ENCODE results near the gene PIAS2.
A peak's percentile ranks its signal among the peaks of the same experiment; 100 is the strongest.

PIAS2 gene

DNA sequence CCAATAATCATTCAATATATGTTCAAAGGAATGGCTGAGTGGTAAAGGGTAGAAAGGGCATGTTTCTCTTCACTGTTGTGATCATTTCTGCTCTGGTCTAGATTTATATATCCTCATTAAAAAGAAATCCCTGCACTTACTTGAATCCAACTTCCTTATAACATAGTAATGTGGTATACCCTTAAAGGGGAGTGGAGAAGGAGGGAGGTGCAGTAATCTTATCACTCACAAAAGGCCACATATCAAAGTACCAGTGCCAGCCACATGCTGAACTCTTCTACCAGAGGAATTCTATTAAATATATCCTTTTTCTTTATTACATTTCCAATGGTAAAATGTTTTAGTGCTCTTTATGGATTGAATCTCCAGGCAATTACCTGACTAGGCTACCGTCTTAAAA is 3.3 kb upstream of the PIAS2 start:
- no peak overlapping the region for H4K91ac ChIP-seq (ENCODE audit: low read depth, low read length)
- no peak overlapping the region for H3K23ac ChIP-seq (ENCODE audit: low read length)
- no peak overlapping the region for H4K12ac ChIP-seq (ENCODE audit: low read depth, low read length)
- H3K18ac ChIP-seq (ENCODE audit: low read length): no peak overlapping the region
- peaks cover 0 to 7% of the 10 kb centered on the region in 2 experiments for H3K4me1 ChIP-seq (ENCODE audit: control insufficient read depth in 1 of 2, insufficient read depth in 2 of 2, low read length in 2 of 2)
- H4K8ac ChIP-seq (ENCODE audit: low read depth, low read length): no peak overlapping the region
- no peak overlapping the region for H3K27ac ChIP-seq (ENCODE audit: low read depth, low read length)
- no CpG with 5 or more reads among the region's 1 CpG for WGBS (ENCODE audit: extremely low coverage, insufficient coverage, insufficient read length)
- H2BK5ac ChIP-seq (ENCODE audit: low read depth, low read length, poor library complexity): no peak overlapping the region
- no peak overlapping the region for H3K4me2 ChIP-seq (ENCODE audit: low read length)
- DNase-seq: no peak
- H2AFZ ChIP-seq (ENCODE audit: insufficient read depth, low read length, poor library complexity): no peak overlapping the region
- no peak overlapping the region for H2BK12ac ChIP-seq (ENCODE audit: low read length)
- H3K36me3 ChIP-seq (ENCODE audit: control insufficient read depth in 1 of 2, insufficient read depth in 2 of 2, low read length in 2 of 2): no peaks in the 10 kb centered on the region
- peaks cover 6% of the 10 kb centered on the region for H3K79me2 ChIP-seq (ENCODE audit: control insufficient read depth, insufficient read depth, low read length, poor library complexity)
- no peak overlapping the region for H3K4me3 ChIP-seq (ENCODE audit: low read depth, low read length)
- no peak overlapping the region for H2AK5ac ChIP-seq (ENCODE audit: low read length)
- no peaks in the 10 kb centered on the region for H3K27me3 ChIP-seq (ENCODE audit: insufficient read depth, low read length)
- H3K14ac ChIP-seq (ENCODE audit: low read length): no peak overlapping the region
- H3K9me3 ChIP-seq (ENCODE audit: insufficient read depth, low read depth, low read length): no peaks in the 10 kb centered on the region
- H3K9ac ChIP-seq (ENCODE audit: low read length): no peak overlapping the region
- no peak overlapping the region for H3K4ac ChIP-seq (ENCODE audit: low read depth, low read length)
- H2BK120ac ChIP-seq (ENCODE audit: insufficient read depth, low read length, poor library complexity): no peak overlapping the region
- H3K79me1 ChIP-seq (ENCODE audit: low read length): peaks cover 8% of the 10 kb centered on the region

DNA sequence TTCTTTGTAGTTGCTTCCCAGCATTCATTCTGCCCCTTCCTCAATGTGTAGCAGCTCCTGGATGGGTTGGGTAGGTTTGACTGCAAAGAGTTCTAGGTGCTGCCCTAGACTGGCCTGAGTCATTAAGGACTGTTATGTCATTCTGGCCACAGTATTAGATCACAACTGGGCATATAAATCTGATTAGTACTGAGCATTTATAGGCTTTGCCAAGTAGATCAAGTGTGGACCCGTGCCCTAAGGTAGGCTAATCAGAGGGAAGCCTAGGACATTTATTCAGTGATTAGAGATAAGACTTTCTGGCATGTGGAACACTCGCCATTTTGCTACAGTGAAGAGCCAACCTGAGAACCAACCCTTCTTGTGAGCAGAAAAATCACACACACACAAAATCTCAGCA is 2.8 kb upstream of the PIAS2 start:
- Histone ChIP-seq H2AK5ac (ENCODE audit: low read length) (no peak overlapping the region), H3K14ac (ENCODE audit: low read length) (no peak overlapping the region), H3K79me1 (ENCODE audit: low read length) (peaks cover 8% of the 10 kb centered on the region), H3K4me1 (ENCODE audit: control insufficient read depth in 1 of 2, insufficient read depth in 2 of 2, low read length in 2 of 2) (peaks cover 0 to 7% of the 10 kb centered on the region in 2 experiments), H3K9ac (ENCODE audit: low read length) (no peak overlapping the region), H2BK12ac (ENCODE audit: low read length) (no peak overlapping the region), H3K23ac (ENCODE audit: low read length) (no peak overlapping the region), H3K4me2 (ENCODE audit: low read length) (no peak overlapping the region), H2BK5ac (ENCODE audit: low read depth, low read length, poor library complexity) (no peak overlapping the region), H3K9me3 (ENCODE audit: insufficient read depth, low read depth, low read length) (no peaks in the 10 kb centered on the region), H4K12ac (ENCODE audit: low read depth, low read length) (no peak overlapping the region), H3K79me2 (ENCODE audit: control insufficient read depth, insufficient read depth, low read length, poor library complexity) (peaks cover 6% of the 10 kb centered on the region), H4K91ac (ENCODE audit: low read depth, low read length) (no peak overlapping the region), H3K4me3 (ENCODE audit: low read depth, low read length) (no peak overlapping the region), H4K8ac (ENCODE audit: low read depth, low read length) (no peak overlapping the region), H3K36me3 (ENCODE audit: control insufficient read depth in 1 of 2, insufficient read depth in 2 of 2, low read length in 2 of 2) (no peaks in the 10 kb centered on the region), H3K4ac (ENCODE audit: low read depth, low read length) (no peak overlapping the region), H2BK120ac (ENCODE audit: insufficient read depth, low read length, poor library complexity) (no peak overlapping the region), H3K27me3 (ENCODE audit: insufficient read depth, low read length) (no peaks in the 10 kb centered on the region), H3K18ac (ENCODE audit: low read length) (no peak overlapping the region), H2AFZ (ENCODE audit: insufficient read depth, low read length, poor library complexity) (no peak overlapping the region), H3K27ac (ENCODE audit: low read depth, low read length) (no peak overlapping the region)
- WGBS (ENCODE audit: extremely low coverage, insufficient coverage, insufficient read length): no CpG with 5 or more reads among the region's 2 CpGs
- no peak for DNase-seq

DNA sequence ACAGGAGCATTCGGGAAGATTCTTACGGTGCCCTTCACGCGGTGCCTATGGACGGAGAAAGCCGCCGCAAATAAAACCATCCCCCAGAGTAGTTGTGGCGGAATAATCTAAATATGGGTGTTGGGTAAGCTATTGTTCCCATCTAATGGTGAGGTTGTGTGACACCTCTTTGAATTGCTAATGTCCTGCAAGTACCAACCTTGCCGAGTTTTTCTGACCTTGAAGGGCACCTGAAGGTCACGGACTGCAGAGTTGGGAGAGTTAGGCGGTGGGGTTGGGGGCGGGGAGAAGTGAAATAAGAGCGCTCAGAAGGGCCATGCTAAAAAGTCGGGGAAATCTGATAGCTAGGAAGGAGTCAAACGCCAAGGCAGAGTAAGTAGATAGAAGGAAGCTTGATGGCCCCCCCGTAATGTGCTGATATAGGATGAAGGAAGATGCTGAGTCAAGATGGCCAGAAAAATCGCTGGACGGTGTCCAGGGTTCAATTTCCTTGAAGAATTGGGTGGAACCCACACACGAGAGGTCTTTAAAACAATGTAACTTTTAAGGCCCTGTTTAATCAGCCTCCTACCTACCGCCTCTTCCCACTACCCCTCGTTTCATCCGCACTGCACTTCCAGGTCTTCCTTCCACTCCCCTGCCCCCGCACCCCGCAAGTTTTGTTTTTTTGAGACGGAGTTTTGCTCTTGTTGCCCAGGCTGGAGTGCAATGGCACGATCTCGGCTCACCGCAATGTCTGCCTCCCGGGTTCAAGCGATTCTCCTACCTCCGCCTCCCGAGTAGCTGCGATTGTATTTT is 695 bp upstream of the PIAS2 start:
- Histone ChIP-seq H2BK120ac (ENCODE audit: insufficient read depth, low read length, poor library complexity) (peak overlapping the region; percentile 8), H3K9ac (ENCODE audit: low read length) (peak overlapping the region; percentile 81), H3K4me1 (ENCODE audit: control insufficient read depth in 1 of 2, insufficient read depth in 2 of 2, low read length in 2 of 2) (peaks cover 0 to 8% of the 10 kb centered on the region in 2 experiments), H3K79me1 (ENCODE audit: low read length) (peaks cover 8% of the 10 kb centered on the region), H3K4me2 (ENCODE audit: low read length) (peak overlapping the region; percentile 100), H3K23ac (ENCODE audit: low read length) (no peak overlapping the region), H3K14ac (ENCODE audit: low read length) (peak overlapping the region; percentile 83), H3K9me3 (ENCODE audit: insufficient read depth, low read depth, low read length) (no peaks in the 10 kb centered on the region), H3K79me2 (ENCODE audit: control insufficient read depth, insufficient read depth, low read length, poor library complexity) (peaks cover 6% of the 10 kb centered on the region), H4K8ac (ENCODE audit: low read depth, low read length) (peak overlapping the region; percentile 87), H4K91ac (ENCODE audit: low read depth, low read length) (peak overlapping the region; percentile 86), H3K4me3 (ENCODE audit: low read depth, low read length) (peak overlapping the region; percentile 91), H2AK5ac (ENCODE audit: low read length) (no peak overlapping the region), H4K12ac (ENCODE audit: low read depth, low read length) (peak overlapping the region; percentile 34), H3K36me3 (ENCODE audit: control insufficient read depth in 1 of 2, insufficient read depth in 2 of 2, low read length in 2 of 2) (no peaks in the 10 kb centered on the region), H3K27me3 (ENCODE audit: insufficient read depth, low read length) (no peaks in the 10 kb centered on the region), H3K4ac (ENCODE audit: low read depth, low read length) (peak overlapping the region; percentile 60), H3K18ac (ENCODE audit: low read length) (peak overlapping the region; percentile 67), H3K27ac (ENCODE audit: low read depth, low read length) (no peak overlapping the region), H2BK12ac (ENCODE audit: low read length) (peak overlapping the region; percentile 33), H2BK5ac (ENCODE audit: low read depth, low read length, poor library complexity) (no peak overlapping the region), H2AFZ (ENCODE audit: insufficient read depth, low read length, poor library complexity) (peak overlapping the region; percentile 86)
- no CpG with 5 or more reads among the region's 33 CpGs for WGBS (ENCODE audit: extremely low coverage, insufficient coverage, insufficient read length)
- no peak for DNase-seq

DNA sequence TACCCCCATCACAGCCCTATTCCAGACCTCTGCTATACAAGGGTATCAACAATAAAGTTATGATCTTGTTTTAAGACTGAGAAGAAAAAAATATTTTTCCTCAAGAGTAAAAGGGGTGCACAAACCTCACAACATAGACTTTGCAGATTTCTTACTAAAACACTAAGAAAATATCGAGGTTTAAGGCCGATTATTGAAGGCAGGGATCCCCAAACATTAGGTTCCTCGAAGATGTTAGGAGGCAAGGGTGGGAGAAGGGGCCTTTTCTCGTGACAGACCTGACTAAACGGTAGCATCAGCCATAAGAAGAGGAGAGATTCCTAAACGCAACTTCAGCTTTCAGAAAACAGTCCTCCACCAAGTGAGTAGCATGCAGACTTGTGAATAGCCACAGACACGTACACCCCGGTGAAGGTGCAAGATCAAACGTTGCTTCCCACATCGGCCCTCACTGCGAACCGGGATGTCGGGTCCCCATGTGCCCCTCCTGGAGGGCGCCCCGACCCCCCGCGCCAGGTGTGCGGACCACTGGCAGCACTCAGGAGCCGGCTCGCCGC is 678 bp downstream of the PIAS2 start:
- Histone ChIP-seq H2AFZ (ENCODE audit: insufficient read depth, low read length, poor library complexity) (peak overlapping the region; percentile 95), H3K79me2 (ENCODE audit: control insufficient read depth, insufficient read depth, low read length, poor library complexity) (peaks cover 6% of the 10 kb centered on the region), H3K27me3 (ENCODE audit: insufficient read depth, low read length) (no peaks in the 10 kb centered on the region), H2AK5ac (ENCODE audit: low read length) (no peak overlapping the region), H3K36me3 (ENCODE audit: control insufficient read depth in 1 of 2, insufficient read depth in 2 of 2, low read length in 2 of 2) (no peaks in the 10 kb centered on the region), H3K4ac (ENCODE audit: low read depth, low read length) (no peak overlapping the region), H4K91ac (ENCODE audit: low read depth, low read length) (peak overlapping the region; percentile 86), H3K4me1 (ENCODE audit: control insufficient read depth in 1 of 2, insufficient read depth in 2 of 2, low read length in 2 of 2) (peaks cover 0 to 8% of the 10 kb centered on the region in 2 experiments), H3K27ac (ENCODE audit: low read depth, low read length) (no peak overlapping the region), H2BK120ac (ENCODE audit: insufficient read depth, low read length, poor library complexity) (no peak overlapping the region), H4K8ac (ENCODE audit: low read depth, low read length) (peak overlapping the region; percentile 93), H2BK5ac (ENCODE audit: low read depth, low read length, poor library complexity) (no peak overlapping the region), H3K14ac (ENCODE audit: low read length) (no peak overlapping the region), H3K9ac (ENCODE audit: low read length) (peak overlapping the region; percentile 91), H3K9me3 (ENCODE audit: insufficient read depth, low read depth, low read length) (no peaks in the 10 kb centered on the region), H3K79me1 (ENCODE audit: low read length) (peaks cover 8% of the 10 kb centered on the region), H3K18ac (ENCODE audit: low read length) (peak overlapping the region; percentile 70), H3K4me2 (ENCODE audit: low read length) (peak overlapping the region; percentile 100), H3K23ac (ENCODE audit: low read length) (peak overlapping the region; percentile 100), H3K4me3 (ENCODE audit: low read depth, low read length) (peak overlapping the region; percentile 91), H4K12ac (ENCODE audit: low read depth, low read length) (no peak overlapping the region), H2BK12ac (ENCODE audit: low read length) (no peak overlapping the region)
- peak in 1 of 2 donors; percentile 12 for DNase-seq
- WGBS (ENCODE audit: extremely low coverage, insufficient coverage, insufficient read length): no CpG with 5 or more reads among the region's 21 CpGs
